CD14-positive monocyte (primary cell): ENCODE measurements around the gene DCAF12L2. TPM values are rescaled to one million over a fixed set of nuclear protein-coding genes. Genes with fewer than 3 reads are reported as not detected.

Experiments
- DNase-seq, 3 donors: peaks; one replicate each; pipeline ENCODE4 v3.0.0-alpha.2; 2011 to 2022
- H2AFZ ChIP-seq: 2 replicates; pipeline ENCODE4 v1.6.0; 2012; ENCODE audit warnings: mild to moderate bottlenecking, low read depth, low read length, inconsistent platforms; ENCODE audit not compliant: insufficient read depth, poor library complexity, severe bottlenecking
- H3K27ac ChIP-seq, 2 donors: 1 replicate in 1 of 2; 2 replicates in 1 of 2; pipeline ENCODE4 v1.5.1; 2012 to 2013; ENCODE audit warnings: low read length in 2 of 2, control low read depth in 1 of 2, inconsistent platforms in 1 of 2, low read depth in 1 of 2, mild to moderate bottlenecking in 1 of 2
- H3K27me3 ChIP-seq, 2 donors: one replicate each; pipeline versions ENCODE4 v1.6.0 to v1.6.1; 2011 to 2013; ENCODE audit warnings: low read length in 2 of 2; ENCODE audit not compliant: control insufficient read depth in 2 of 2, insufficient read depth in 2 of 2
- H3K36me3 ChIP-seq, 2 donors: replicated peaks in 1 of 2; 1 replicate in 1 of 2; 2 replicates in 1 of 2; pipeline versions ENCODE4 v1.5.1 to v1.6.1; 2012 to 2013; ENCODE audit warnings: low read length in 2 of 2, control low read depth in 1 of 2, inconsistent platforms in 1 of 2, mild to moderate bottlenecking in 1 of 2; ENCODE audit not compliant: insufficient read depth in 2 of 2, control insufficient read depth in 1 of 2
- H3K4me1 ChIP-seq, 2 donors: 1 replicate in 1 of 2; 2 replicates in 1 of 2; pipeline versions ENCODE4 v1.5.1 to v1.6.1; 2012 to 2013; ENCODE audit warnings: low read length in 2 of 2, control low read depth in 1 of 2, inconsistent platforms in 1 of 2, mild to moderate bottlenecking in 1 of 2, moderate library complexity in 1 of 2; ENCODE audit not compliant: insufficient read depth in 2 of 2, control insufficient read depth in 1 of 2
- H3K4me2 ChIP-seq: replicated peaks from 2 replicates; pipeline ENCODE3; 2012; ENCODE audit warnings: low read length, moderate library complexity, mild to moderate bottlenecking; ENCODE audit not compliant: poor library complexity, severe bottlenecking; ENCODE audit errors: extremely low read depth
- H3K4me3 ChIP-seq, 3 experiments: fragments of 200-600 bp in 1 of 3; sonication (generic) in 1 of 3; replicated peaks in 1 of 3; 1 replicate in 2 of 3; 2 replicates in 1 of 3; pipeline ENCODE4 v1.5.1; 2011 to 2013; ENCODE audit warnings: low read length in 3 of 3, mild to moderate bottlenecking in 3 of 3, control low read depth in 2 of 3, low read depth in 2 of 3, inconsistent platforms in 1 of 3, moderate library complexity in 1 of 3
- H3K79me2 ChIP-seq: 2 replicates; pipeline ENCODE4 v1.6.0; 2012; ENCODE audit warnings: mild to moderate bottlenecking, control low read depth, inconsistent platforms, low read length, moderate library complexity; ENCODE audit not compliant: insufficient read depth
- H3K9ac ChIP-seq: 2 replicates; pipeline ENCODE4 v1.6.0; 2017; ENCODE audit warnings: low read length, mild to moderate bottlenecking; ENCODE audit not compliant: insufficient read depth, poor library complexity, severe bottlenecking
- H3K9me3 ChIP-seq, 2 donors: replicated peaks in 1 of 2; 1 replicate in 1 of 2; 2 replicates in 1 of 2; pipeline versions ENCODE4 v1.5.1 to v1.6.1; 2012 to 2013; ENCODE audit warnings: low read length in 2 of 2, control low read depth in 1 of 2; ENCODE audit not compliant: control insufficient read depth in 1 of 2, insufficient read depth in 1 of 2
- H4K20me1 ChIP-seq: 2 replicates; pipeline ENCODE4 v1.6.0; 2012; ENCODE audit warnings: mild to moderate bottlenecking, low read length, control low read depth, moderate library complexity; ENCODE audit not compliant: insufficient read depth
- H3K27ac Mint-ChIP-seq, 7 donors: one replicate each; pipeline ENCODE4 v1.8.0; 2020; ENCODE audit warnings: mild to moderate bottlenecking in 7 of 7, mixed read lengths in 7 of 7, moderate library complexity in 6 of 7, inconsistent platforms in 2 of 7
- H3K27me3 Mint-ChIP-seq, 3 donors: one replicate each; pipeline ENCODE4 v1.8.0; 2021 to 2022; ENCODE audit warnings: low read depth in 3 of 3, mild to moderate bottlenecking in 3 of 3, mixed read lengths in 3 of 3, moderate library complexity in 3 of 3, inconsistent platforms in 1 of 3
- H3K36me3 Mint-ChIP-seq, 2 donors: one replicate each; pipeline ENCODE4 v1.8.0; 2020; ENCODE audit warnings: mixed read lengths in 2 of 2, inconsistent platforms in 1 of 2, mild to moderate bottlenecking in 1 of 2
- H3K4me1 Mint-ChIP-seq: one replicate; pipeline ENCODE4 v1.8.0; 2020; ENCODE audit warnings: mild to moderate bottlenecking, mixed read lengths
- H3K4me3 Mint-ChIP-seq, 2 donors: one replicate each; pipeline ENCODE4 v1.8.0; 2020; ENCODE audit warnings: mild to moderate bottlenecking in 2 of 2, mixed read lengths in 2 of 2, moderate library complexity in 1 of 2
- H3K9me3 Mint-ChIP-seq, 7 donors: one replicate each; pipeline ENCODE4 v1.8.0; 2020 to 2022; ENCODE audit warnings: mixed read lengths in 7 of 7, mild to moderate bottlenecking in 6 of 7, moderate library complexity in 6 of 7, inconsistent platforms in 2 of 7
- CTCF ChIP-seq: fragments of 200-600 bp; IDR thresholded peaks from one replicate; pipeline ENCODE4 v1.8.0; 2022; ENCODE audit warnings: antibody characterized with exemption, mild to moderate bottlenecking
- WGBS: methylation state at CpG from one replicate; pipeline ENCODE4 v1.1.5; 2013; ENCODE audit warnings: missing lambda C conversion rate; ENCODE audit not compliant: insufficient coverage; 5-methylcytosine and 5-hydroxymethylcytosine counted together
- intact Hi-C, 2 donors: fragments of 100-400 bp; cut with micrococcal nuclease; formaldehyde crosslinking; loops; one replicate each; pipeline versions ENCODE4 v1.15.0 to v1.15.1; 2023
- polyA plus RNA-seq, 3 donors: library from polyadenylated mRNA; depleted of rRNA in 1 of 3; unstranded in 2 of 3; stranded (reverse) in 1 of 3; fragments of 300-500 nt in 2 of 3; fragments of >200 nt in 1 of 3; fragmentation: Illumina TruSeq in 2 of 3; gene quantifications; 1 replicate in 2 of 3; 2 replicates in 1 of 3; pipeline ENCODE4 v1.2.3, GENCODE V29; 2012 to 2021

Gene DCAF12L2
- polyA plus RNA-seq, 3 donors, result not detected

- Mint-ChIP-seq H3K4me1 (no peaks in the 10 kb centered on the region), H3K9me3 (peaks cover 0 to 16% (median 12%) of the 10 kb centered on the region in 7 donors), H3K36me3 (no peaks in the 10 kb centered on the region), H3K27me3 (peaks cover 8 to 26% (median 21%) of the 10 kb centered on the region in 3 donors), H3K27ac (no peak overlapping the region), H3K4me3 (no peak overlapping the region)
- no peaks in the 10 kb centered on the region for H3K4me1 ChIP-seq
- TF ChIP-seq CTCF, result no peak
- H3K27me3 ChIP-seq, result peaks cover 0 to 4% of the 10 kb centered on the region in 2 donors
- no peak overlapping the region for H3K27ac ChIP-seq
- no peaks in the 10 kb centered on the region for H4K20me1 ChIP-seq
- no peaks in the 10 kb centered on the region for H3K79me2 ChIP-seq
- no peak for DNase-seq
- no peak overlapping the region for H3K4me3 ChIP-seq
- 97% methylated on average over 10 of the region's 37 CpGs for WGBS
- no peak overlapping the region for H2AFZ ChIP-seq
- H3K9me3 ChIP-seq, result no peaks in the 10 kb centered on the region
- no peaks in the 10 kb centered on the region for H3K36me3 ChIP-seq
- intact Hi-C loops, result no loop called here
- no peak overlapping the region for H3K4me2 ChIP-seq
- H3K9ac ChIP-seq, result no peak overlapping the region
These were observed 1.2 kb downstream of the DCAF12L2 start for GRCh38 chrX:126164689-126165400.

- Histone ChIP-seq H3K9ac (no peak overlapping the region), H3K4me2 (no peak overlapping the region), H3K27me3 (peaks cover 0 to 4% of the 10 kb centered on the region in 2 donors), H4K20me1 (no peaks in the 10 kb centered on the region), H3K4me1 (no peaks in the 10 kb centered on the region), H3K36me3 (no peaks in the 10 kb centered on the region), H3K4me3 (no peak overlapping the region), H3K79me2 (no peaks in the 10 kb centered on the region), H3K27ac (no peak overlapping the region), H3K9me3 (no peaks in the 10 kb centered on the region), H2AFZ (no peak overlapping the region)
- Mint-ChIP-seq H3K36me3 (no peaks in the 10 kb centered on the region), H3K27me3 (peaks cover 8 to 26% (median 21%) of the 10 kb centered on the region in 3 donors), H3K4me1 (no peaks in the 10 kb centered on the region), H3K4me3 (no peak overlapping the region), H3K9me3 (peaks cover 0 to 16% (median 12%) of the 10 kb centered on the region in 7 donors), H3K27ac (no peak overlapping the region)
- no peak for TF ChIP-seq CTCF
- 58% methylated on average over 3 of the region's 9 CpGs for WGBS
- intact Hi-C loops, result no loop called here
- no peak for DNase-seq
These were observed 1.9 kb downstream of the DCAF12L2 start for GRCh38 chrX:126164226-126164625.
